ENCODE results near the gene PHACTR3. TPM values are rescaled to one million over a fixed set of nuclear protein-coding genes. Genes with fewer than 3 reads are reported as not detected.

Gene PHACTR3
- total RNA-seq, 2 donors from 2014 or later, result 0.52 TPM; not detected in 1

DNA sequence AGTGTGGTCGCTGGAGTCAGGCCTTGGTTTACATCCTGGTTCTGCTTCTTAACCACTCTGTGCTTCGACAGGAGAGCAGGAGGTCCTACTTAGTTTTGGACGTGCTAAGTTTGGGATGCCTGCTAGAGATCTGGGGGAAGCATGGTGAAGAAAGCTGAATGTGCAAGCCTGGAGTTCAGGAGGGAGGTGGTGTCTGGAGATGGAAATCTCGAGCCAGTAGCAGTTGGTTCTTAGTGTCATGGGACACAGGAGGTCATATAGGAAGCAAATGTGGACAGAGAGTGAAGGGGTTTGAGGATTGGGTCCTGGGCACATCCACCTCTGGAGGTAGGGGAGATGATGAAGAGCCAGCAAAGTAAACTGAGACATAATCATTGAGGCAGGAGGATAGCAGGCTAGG is 197.7 kb downstream of the PHACTR3 start:
- ATAC-seq, result no peak

DNA sequence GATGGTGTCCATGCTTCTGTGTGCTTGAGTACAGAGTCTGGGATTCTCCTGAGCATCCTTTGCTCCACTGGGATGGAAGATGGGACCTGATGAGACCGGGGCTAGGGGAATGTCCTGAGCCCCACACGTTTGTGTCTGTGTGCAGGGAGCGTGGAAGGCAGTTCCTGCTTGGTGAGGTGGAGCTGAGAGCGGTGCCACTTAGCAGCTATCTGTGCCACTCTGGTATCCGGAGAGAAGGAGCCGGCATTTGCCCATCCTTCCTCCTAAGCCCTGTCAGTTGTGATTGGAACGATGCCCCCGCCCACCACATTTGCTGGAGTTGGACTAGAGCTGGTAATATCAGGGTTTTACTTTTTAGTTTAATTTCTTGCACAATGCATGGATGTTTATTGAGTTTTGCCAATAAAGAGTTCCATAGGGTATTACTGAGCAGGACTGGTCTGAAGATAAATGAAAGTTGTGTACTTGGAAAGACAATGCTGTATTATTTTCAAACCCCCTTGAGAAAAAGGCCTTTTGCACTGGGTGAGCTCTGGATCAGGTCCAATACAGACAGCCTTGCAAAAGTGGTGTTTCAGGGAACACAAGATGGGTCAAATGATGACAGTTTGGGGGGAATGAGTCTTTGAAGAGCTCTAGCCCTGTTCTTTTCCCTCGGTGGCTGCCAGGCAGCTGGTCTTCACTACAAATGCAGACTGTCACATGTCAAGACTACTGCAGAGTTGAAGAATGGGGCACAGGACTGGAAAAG is 198.3 kb downstream of the PHACTR3 start:
- Mint-ChIP-seq H3K4me3 (no peak overlapping the region), H3K27ac (no peak overlapping the region), H3K27me3 (peaks cover 24% of the 10 kb centered on the region), H3K36me3 (ENCODE audit: low read depth) (peaks cover 4% of the 10 kb centered on the region), H3K4me1 (no peaks in the 10 kb centered on the region)
- peaks cover 6% of the 10 kb centered on the region for H3K9me3 ChIP-seq (ENCODE audit: control insufficient read depth, low read length, poor library complexity, severe bottlenecking)
- ATAC-seq (no peak), DNase-seq (no peak)

More for the DNA sequence above, 197.7 kb downstream of the PHACTR3 start:
- peaks cover 22% of the 10 kb centered on the region for H3K27me3 Mint-ChIP-seq
- peaks cover 4% of the 10 kb centered on the region for H3K36me3 Mint-ChIP-seq (ENCODE audit: low read depth)
- H3K9me3 ChIP-seq (ENCODE audit: control insufficient read depth, low read length, poor library complexity, severe bottlenecking), result peaks cover 6% of the 10 kb centered on the region
- DNase-seq, result no peak
- no peak overlapping the region for H3K4me3 Mint-ChIP-seq
- H3K4me1 Mint-ChIP-seq, result no peaks in the 10 kb centered on the region
- H3K27ac Mint-ChIP-seq, result no peak overlapping the region

DNA sequence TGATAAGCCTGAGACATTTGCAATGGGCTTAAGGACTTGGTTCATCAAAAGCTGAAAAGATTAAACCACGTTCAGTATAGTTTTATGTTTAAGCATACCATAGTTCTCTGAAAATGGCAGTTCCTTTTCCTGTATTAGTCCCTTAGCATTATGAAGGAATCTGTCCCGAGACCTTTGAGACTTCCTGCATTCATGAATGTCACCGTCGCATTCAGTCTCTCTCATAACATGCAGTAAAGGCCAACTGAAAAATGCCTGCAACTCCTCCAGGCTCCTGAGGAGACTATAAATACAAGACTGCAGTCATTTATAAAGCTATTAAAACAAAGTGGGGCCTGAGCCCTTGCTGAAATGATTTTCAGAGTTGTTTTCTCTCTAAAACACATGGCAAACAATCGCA is 200.0 kb downstream of the PHACTR3 start:
- H3K4me3 Mint-ChIP-seq, result no peak overlapping the region
- no peak for DNase-seq
- no peaks in the 10 kb centered on the region for H3K4me1 Mint-ChIP-seq
- H3K27ac Mint-ChIP-seq, result no peak overlapping the region
- H3K9me3 ChIP-seq (ENCODE audit: control insufficient read depth, low read length, poor library complexity, severe bottlenecking), result peaks cover 6% of the 10 kb centered on the region
- no peak for ATAC-seq
- H3K27me3 Mint-ChIP-seq, result peaks cover 28% of the 10 kb centered on the region
- peaks cover 4% of the 10 kb centered on the region for H3K36me3 Mint-ChIP-seq (ENCODE audit: low read depth)

DNA sequence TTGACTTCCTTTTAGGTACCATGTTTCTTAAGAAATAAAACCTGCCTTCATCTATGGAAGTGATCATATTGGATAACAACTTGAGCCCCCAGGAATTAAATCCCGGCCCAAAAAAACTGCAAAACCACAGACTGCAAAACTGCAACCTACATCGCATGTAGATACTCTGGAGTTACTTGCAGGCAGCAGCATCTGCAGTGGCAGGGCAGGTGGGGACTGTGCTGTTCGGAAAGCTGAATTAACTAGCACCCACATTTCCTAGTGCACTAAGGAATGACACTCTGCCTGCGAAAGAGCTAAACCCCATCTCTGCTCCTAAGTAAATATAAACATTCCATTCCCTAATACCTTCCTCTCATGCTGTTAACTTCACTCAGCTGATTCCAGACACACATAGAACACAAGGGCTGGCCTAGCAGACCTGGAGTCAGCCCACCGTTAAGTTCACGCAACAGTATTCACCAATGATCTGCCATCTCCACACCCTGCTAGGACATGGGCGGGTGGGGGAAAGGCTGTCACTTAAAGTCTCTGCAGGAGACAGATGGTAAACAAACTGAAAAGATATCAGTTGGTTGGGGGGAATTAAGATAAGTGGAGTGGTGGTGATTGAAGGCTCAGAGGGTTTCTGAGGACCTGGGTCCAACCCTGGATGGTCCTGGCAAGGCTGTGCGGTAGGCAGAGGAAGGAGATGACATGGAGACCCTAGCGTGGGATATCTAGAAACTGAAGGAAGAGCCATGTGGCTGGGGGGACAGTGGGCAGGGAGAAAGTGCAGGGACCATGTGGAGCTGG is 200.7 kb downstream of the PHACTR3 start:
- Mint-ChIP-seq H3K4me1 (no peaks in the 10 kb centered on the region), H3K27ac (no peak overlapping the region), H3K4me3 (no peak overlapping the region), H3K27me3 (peaks cover 28% of the 10 kb centered on the region), H3K36me3 (ENCODE audit: low read depth) (peaks cover 4% of the 10 kb centered on the region)
- DNase-seq (no peak), ATAC-seq (no peak)
- peaks cover 6% of the 10 kb centered on the region for H3K9me3 ChIP-seq (ENCODE audit: control insufficient read depth, low read length, poor library complexity, severe bottlenecking)

DNA sequence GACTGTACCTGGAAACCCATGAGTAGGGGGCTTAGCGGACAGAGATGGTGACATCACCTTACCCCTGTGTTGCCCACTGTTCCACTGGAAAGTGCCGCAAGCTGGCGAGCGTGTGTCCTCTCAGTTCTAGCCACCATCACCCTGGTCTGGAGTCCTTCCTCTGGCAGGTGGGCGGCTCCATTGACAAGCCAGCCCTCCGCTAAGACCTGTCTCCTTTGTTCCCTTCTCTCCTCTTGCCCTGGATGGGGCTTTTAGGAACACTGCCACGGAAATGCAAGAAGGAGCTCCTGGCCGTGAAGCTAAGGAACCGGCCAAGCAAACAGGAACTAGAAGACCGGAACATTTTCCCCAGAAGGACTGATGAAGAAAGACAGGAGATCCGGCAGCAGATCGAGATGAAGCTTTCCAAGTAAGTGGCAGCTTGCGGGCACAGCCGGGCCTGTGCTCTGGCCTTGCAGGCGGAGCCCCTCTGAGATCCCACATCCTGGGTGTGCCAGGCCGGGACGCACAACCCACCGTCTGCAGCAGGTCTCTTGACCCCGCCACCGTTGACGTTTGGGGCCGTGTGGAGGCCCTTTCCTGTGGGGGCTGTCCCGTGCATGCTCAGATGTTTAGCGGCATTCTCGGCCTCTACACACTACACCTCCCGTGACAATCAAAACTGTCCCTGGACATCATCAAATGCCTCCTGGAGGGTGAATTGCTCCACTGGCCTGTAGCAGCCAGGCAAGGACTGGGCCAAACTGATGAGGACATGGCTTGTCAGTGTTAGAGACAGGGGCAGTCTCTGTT is 201.6 kb downstream of the PHACTR3 start:
- no peak overlapping the region for H3K4me3 Mint-ChIP-seq
- peaks cover 32% of the 10 kb centered on the region for H3K27me3 Mint-ChIP-seq
- DNase-seq (no peak), ATAC-seq (no peak)
- H3K4me1 Mint-ChIP-seq, result peaks cover 2% of the 10 kb centered on the region
- H3K27ac Mint-ChIP-seq, result no peak overlapping the region
- no peaks in the 10 kb centered on the region for H3K9me3 ChIP-seq (ENCODE audit: control insufficient read depth, low read length, poor library complexity, severe bottlenecking)
- H3K36me3 Mint-ChIP-seq (ENCODE audit: low read depth), result peaks cover 4% of the 10 kb centered on the region

DNA sequence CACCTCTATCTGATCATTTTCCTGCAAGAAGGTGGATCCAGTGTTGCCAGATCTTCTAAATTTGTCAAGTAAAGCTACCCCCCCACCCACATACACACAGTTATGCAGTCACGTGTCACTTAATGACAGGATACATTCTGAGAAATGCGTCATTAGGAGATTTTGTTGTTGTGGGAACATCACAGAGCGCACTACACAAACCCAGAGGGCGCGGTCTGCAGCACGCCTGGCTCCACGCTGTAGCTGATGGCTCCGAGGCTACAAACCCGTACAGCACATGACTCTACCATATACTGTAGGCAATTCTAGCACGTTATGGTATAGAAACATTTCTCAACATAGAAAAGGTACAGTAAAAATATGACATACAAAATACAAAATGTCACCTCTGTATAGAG is 202.2 kb downstream of the PHACTR3 start:
- peaks cover 4% of the 10 kb centered on the region for H3K36me3 Mint-ChIP-seq (ENCODE audit: low read depth)
- peaks cover 32% of the 10 kb centered on the region for H3K27me3 Mint-ChIP-seq
- no peak for DNase-seq
- H3K9me3 ChIP-seq (ENCODE audit: control insufficient read depth, low read length, poor library complexity, severe bottlenecking), result no peaks in the 10 kb centered on the region
- peaks cover 2% of the 10 kb centered on the region for H3K4me1 Mint-ChIP-seq
- H3K27ac Mint-ChIP-seq, result no peak overlapping the region
- no peak for ATAC-seq
- no peak overlapping the region for H3K4me3 Mint-ChIP-seq

DNA sequence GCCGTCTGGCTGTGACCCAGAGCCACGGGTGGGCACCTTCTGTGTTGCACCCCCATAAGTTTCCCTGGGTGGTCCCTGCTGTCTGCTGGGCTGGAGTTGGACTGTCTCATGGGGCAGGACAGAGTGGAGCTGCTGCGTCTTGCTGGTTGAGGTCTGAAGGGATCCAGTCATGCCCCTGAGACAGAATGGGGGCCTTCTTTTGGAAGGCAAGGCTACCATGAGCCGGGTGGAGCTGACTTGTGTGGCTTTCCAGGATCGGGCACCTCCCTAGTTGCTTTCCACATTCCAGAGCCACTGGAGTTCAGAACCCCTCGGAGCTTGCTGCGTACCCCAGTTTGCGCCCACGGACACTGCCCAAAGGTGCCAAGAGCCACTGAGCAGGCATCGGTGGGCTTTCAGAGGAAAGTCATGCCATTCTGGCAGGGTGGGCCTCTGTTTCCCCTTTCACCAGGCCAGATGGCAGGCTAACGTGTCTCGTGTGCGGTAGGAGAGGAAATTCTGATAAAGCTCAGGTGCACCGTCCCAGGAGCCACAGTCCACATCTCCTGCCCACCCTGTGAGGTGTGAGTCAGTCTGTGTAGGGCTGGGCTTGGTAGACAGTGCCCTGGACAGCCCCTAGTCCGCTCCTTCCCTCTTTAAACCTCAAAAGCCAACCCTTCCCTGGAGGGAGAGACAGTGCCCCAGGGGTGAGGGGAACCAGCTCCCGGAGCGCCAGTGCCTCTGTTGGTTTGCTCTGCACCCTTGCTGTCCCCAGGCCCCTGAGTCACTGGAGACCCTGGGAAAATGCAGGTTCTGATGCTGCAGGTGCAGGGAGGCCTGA is 203.8 kb downstream of the PHACTR3 start:
- no peak for ATAC-seq
- peaks cover 2% of the 10 kb centered on the region for H3K4me1 Mint-ChIP-seq

DNA sequence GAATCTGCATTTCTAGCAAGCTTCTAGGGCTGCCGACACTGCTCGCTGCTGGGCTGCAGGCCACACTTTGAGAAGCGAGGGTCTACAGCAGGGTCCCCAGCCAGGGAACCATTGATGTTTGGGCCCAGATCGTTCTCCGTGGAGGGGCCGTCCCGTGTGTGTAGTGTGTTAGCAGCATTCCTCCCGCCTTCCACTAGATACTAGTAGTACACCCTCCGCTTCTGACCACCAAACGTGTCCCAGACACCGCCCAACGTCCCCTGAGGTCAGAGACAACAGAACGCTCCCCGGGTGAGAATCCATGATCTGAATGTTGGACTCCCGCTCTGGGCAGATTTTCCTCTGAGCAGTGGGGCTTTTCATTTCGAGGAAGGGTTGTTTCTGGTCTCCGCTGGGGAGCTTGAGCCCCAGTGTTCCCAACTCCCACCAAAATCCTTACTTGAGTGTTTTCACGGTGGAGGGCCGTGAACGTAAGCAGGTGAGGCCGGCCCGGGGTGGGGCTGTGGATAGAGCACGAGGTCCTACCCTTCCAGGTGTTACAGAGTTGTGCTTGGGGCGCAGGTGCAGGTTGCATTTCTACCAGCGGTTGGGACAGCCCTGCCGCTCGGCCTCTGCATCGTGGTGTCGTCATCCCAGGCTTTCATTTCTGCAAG is 204.5 kb downstream of the PHACTR3 start:
- H3K4me3 Mint-ChIP-seq, result no peak overlapping the region
- H3K4me1 Mint-ChIP-seq, result peaks cover 2% of the 10 kb centered on the region
- peaks cover 4% of the 10 kb centered on the region for H3K36me3 Mint-ChIP-seq (ENCODE audit: low read depth)
- peaks cover 32% of the 10 kb centered on the region for H3K27me3 Mint-ChIP-seq
- DNase-seq (no peak), ATAC-seq (no peak)
- no peak overlapping the region for H3K27ac Mint-ChIP-seq
- H3K9me3 ChIP-seq (ENCODE audit: control insufficient read depth, low read length, poor library complexity, severe bottlenecking), result no peaks in the 10 kb centered on the region

More for the DNA sequence above, 203.8 kb downstream of the PHACTR3 start:
- Mint-ChIP-seq H3K27ac (no peak overlapping the region), H3K27me3 (peaks cover 33% of the 10 kb centered on the region), H3K36me3 (ENCODE audit: low read depth) (peaks cover 4% of the 10 kb centered on the region), H3K4me3 (no peak overlapping the region)
- no peaks in the 10 kb centered on the region for H3K9me3 ChIP-seq (ENCODE audit: control insufficient read depth, low read length, poor library complexity, severe bottlenecking)
- DNase-seq, result no peak

DNA sequence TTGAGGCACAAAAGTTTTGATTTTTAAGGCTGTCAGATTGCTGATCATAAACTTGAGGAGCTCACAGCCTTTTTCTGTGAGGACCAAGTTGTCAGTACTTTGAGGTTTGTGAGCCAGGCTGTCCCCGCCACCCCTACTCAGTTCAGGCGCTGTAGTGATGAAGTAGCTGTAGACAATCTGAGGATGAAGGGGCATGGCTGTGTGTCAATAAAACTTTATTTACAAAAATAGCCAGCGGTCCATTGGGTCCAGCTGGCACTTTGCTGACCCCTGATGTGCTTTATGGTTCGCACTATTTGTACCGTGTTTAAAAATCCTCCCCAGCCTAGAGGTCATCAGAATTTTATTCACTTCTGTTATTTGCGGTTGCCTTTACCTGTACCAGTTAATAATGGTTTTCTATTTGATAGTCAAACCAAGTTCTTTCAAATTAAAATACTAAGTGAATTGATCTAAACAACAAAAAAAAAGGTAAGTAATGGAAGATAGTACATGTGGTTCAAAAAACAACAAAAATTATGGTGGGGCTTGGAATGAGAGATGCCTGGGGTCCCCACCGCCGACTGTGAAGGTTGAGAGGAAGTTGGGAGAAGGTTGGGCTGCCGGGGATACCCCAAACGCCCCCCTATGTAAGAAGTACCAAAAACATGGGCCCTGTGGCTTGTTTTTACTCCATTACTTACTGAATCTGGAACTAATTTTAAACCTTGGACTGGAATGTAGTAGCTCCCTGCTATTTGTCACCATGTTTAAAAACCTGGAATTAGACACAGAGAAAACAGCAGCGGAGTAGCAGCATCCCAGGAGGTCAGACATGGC is 205.5 kb downstream of the PHACTR3 start:
- ATAC-seq, result no peak
- no peaks in the 10 kb centered on the region for H3K9me3 ChIP-seq (ENCODE audit: control insufficient read depth, low read length, poor library complexity, severe bottlenecking)
- no peak for DNase-seq
- no peak overlapping the region for H3K4me3 Mint-ChIP-seq
- peaks cover 30% of the 10 kb centered on the region for H3K27me3 Mint-ChIP-seq
- peaks cover 2% of the 10 kb centered on the region for H3K4me1 Mint-ChIP-seq
- H3K27ac Mint-ChIP-seq, result no peak overlapping the region
- H3K36me3 Mint-ChIP-seq (ENCODE audit: low read depth), result peaks cover 4% of the 10 kb centered on the region

DNA sequence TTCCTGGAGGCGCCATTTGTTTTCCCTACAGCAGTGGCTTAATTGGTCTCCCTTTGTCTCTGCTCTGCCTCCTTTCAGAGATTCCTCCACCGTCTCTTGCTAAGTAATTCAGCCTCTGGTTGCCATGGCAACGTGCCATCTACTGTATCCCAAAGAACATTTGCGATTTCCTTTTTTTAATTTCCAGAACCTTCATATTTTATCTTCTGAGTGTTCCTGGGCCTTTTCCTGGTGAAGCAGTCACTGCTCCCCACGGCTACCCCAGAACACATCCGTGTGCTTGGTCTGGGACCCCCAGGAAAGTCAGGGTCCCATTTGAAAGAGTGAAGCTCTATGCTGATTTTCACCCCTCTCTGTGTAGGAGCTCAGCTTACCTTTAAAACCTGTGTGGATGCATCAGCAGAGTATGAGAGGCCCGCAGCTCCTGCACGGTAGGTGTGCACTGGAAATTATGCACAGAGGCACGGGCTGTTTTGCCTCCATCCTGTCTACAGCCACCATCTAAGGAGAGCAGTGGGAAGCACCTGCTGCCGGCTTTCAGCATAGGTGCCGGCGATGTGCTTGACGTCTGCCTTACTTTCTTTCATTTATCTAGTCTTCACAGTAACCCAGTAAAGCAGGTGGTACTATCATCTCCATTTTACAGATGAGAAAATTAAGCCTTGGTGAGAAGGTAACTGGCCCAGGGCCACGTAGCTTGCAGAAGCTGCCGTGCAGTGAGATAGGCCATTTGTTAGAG is 206.3 kb downstream of the PHACTR3 start:
- Mint-ChIP-seq H3K4me3 (no peak overlapping the region), H3K27me3 (peaks cover 23% of the 10 kb centered on the region)
- no peak for ATAC-seq

DNA sequence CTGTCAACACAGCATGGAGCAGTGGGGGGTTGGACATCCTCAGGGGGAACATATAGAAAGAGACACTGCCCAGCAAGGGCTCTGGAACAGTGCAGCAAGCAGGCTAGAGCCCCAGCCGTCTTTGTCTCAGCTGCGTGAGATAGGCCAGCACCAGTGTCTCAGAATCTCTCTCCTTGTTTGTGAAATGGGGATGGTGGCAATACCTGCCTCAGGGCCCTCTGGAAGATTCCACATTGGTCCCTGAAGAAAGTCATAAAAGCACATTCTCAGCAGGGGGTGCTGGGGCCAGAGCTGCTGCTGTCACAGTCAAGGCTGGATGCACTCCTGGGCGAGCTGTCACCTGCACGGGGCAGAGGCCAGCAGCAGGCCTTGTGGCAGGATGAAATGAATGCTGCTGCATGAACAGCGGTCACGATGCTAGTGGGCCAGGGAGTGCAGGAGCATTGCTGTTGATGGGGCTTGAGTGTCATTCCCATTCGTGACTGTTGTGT is 207.4 kb downstream of the PHACTR3 start:
- Mint-ChIP-seq H3K4me1 (peaks cover 2% of the 10 kb centered on the region), H3K27ac (no peak overlapping the region), H3K4me3 (no peak overlapping the region), H3K36me3 (ENCODE audit: low read depth) (no peaks in the 10 kb centered on the region), H3K27me3 (peaks cover 20% of the 10 kb centered on the region)
- DNase-seq (no peak), ATAC-seq (no peak)
- no peaks in the 10 kb centered on the region for H3K9me3 ChIP-seq (ENCODE audit: control insufficient read depth, low read length, poor library complexity, severe bottlenecking)

More for the DNA sequence above, 206.3 kb downstream of the PHACTR3 start:
- H3K27ac Mint-ChIP-seq, result no peak overlapping the region
- H3K36me3 Mint-ChIP-seq (ENCODE audit: low read depth), result no peaks in the 10 kb centered on the region
- H3K9me3 ChIP-seq (ENCODE audit: control insufficient read depth, low read length, poor library complexity, severe bottlenecking), result no peaks in the 10 kb centered on the region
- DNase-seq, result no peak
- H3K4me1 Mint-ChIP-seq, result peaks cover 2% of the 10 kb centered on the region

Measured in T-helper 17 cell (primary cell).